AG09309 (cell line): Measurements from ENCODE around the gene BMPR1A.

Experiments used
- DNase-seq: peaks from one replicate; pipeline ENCODE4 v3.0.0-alpha.2; 2010; ENCODE audit warnings: low read depth
- H3K4me3 ChIP-seq: 2 replicates; pipeline ENCODE4 v1.5.1; 2011; ENCODE audit warnings: mild to moderate bottlenecking, low read depth, low read length, moderate library complexity; ENCODE audit not compliant: control insufficient read depth
- CTCF ChIP-seq: IDR thresholded peaks from 2 replicates; pipeline ENCODE4 v1.5.1; 2011; ENCODE audit warnings: mild to moderate bottlenecking, low read depth, low read length, inconsistent platforms; ENCODE audit not compliant: insufficient read depth, control insufficient read depth; ENCODE audit errors: missing control alignments

Gene BMPR1A

GRCh38 chr10:86756511-86757112 is at the start of gene BMPR1A:
Gene BMPR1A (plus strand): TSS chr10:86756619. CDS start chr10:86876019, 119,400 bp downstream.
- H3K4me3 ChIP-seq = peak within 1 kb of the TSS; percentile 94
- TF ChIP-seq CTCF = no peak
- peak; percentile 37 for DNase-seq

- no peak for DNase-seq
Measured at GRCh38 chr10:86706977-86707376, 49.4 kb upstream of the BMPR1A start.

GRCh38 chr10:86707505-86707904 is 48.9 kb upstream of the BMPR1A start:
- no peak for TF ChIP-seq CTCF
- no peak for DNase-seq
- no peak overlapping the region for H3K4me3 ChIP-seq

More at GRCh38 chr10:86706977-86707376, 49.4 kb upstream of the BMPR1A start:
- TF ChIP-seq CTCF = no peak
- H3K4me3 ChIP-seq = no peak overlapping the region

- DNase-seq = no peak
- no peak overlapping the region for H3K4me3 ChIP-seq
- TF ChIP-seq CTCF = no peak
Measured at GRCh38 chr10:86708068-86708782, 48.2 kb upstream of the BMPR1A start.

- DNase-seq = no peak
- TF ChIP-seq CTCF = no peak
- H3K4me3 ChIP-seq = no peak overlapping the region
Measured at GRCh38 chr10:86708783-86709380, 47.5 kb upstream of the BMPR1A start.

GRCh38 chr10:86709396-86710185 is 46.8 kb upstream of the BMPR1A start:
- H3K4me3 ChIP-seq = no peak overlapping the region
- no peak for DNase-seq
- no peak for TF ChIP-seq CTCF
